Measurements from ENCODE around the gene PPP2R2C. TPM values are rescaled to one million over a fixed set of nuclear protein-coding genes. Genes with fewer than 3 reads are reported as not detected.

Gene PPP2R2C
- total RNA-seq, 1 experiment from 2014 or later = 26.7 TPM

GRCh38 chr4:6502147-6502546 is 29.7 kb upstream of the PPP2R2C start:
- no peaks in the 10 kb centered on the region for H3K36me3 ChIP-seq (ENCODE audit: control insufficient read depth, insufficient read depth, low read length)

GRCh38 chr4:6501171-6501570 is 28.8 kb upstream of the PPP2R2C start:
- in situ Hi-C loops (cut with HindIII; ENCODE audit: low pct_unique_long_range_greater_than_20kb, low sequenced_read_pairs) = no loop called here
- ChIA-PET CTCF (no interaction called here), POLR2A (no interaction called here)
- Histone ChIP-seq H3K9me3 (ENCODE audit: control insufficient read depth, insufficient read depth, low read depth, low read length) (peaks cover 16% of the 10 kb centered on the region; the same call in 1 of the 2 replicates), H3K27ac (ENCODE audit: low read length) (no peak overlapping the region), H3K36me3 (ENCODE audit: control insufficient read depth, insufficient read depth, low read length) (no peaks in the 10 kb centered on the region), H3K27me3 (ENCODE audit: control insufficient read depth, insufficient read depth, low read length) (no peaks in the 10 kb centered on the region), H3K4me1 (ENCODE audit: control insufficient read depth, insufficient read depth, low read length) (no peaks in the 10 kb centered on the region), H3K4me3 (ENCODE audit: low read depth in 2 of 2, low read length in 2 of 2) (no peak overlapping the region)
- no peak for TF ChIP-seq CTCF (IDR thresholded peaks at IDR 0.05)
- no peak for TF ChIP-seq POLR2AphosphoS5 (IDR thresholded peaks at IDR 0.05; ENCODE audit: low read depth, low read length)
- TF ChIP-seq REST (IDR thresholded peaks at IDR 0.05; ENCODE audit: insufficient read depth in 1 of 2, low read depth in 2 of 2, low read length in 1 of 2) = no peak
- TF ChIP-seq SIN3A (IDR thresholded peaks at IDR 0.05; ENCODE audit: borderline replicate concordance, insufficient read depth, low read depth, low read length) = no peak
- no peak for TF ChIP-seq TCF7L2 (IDR thresholded peaks at IDR 0.05; ENCODE audit: low read depth, low read length)
- intact Hi-C loops (cut with micrococcal nuclease; ENCODE audit: unreplicated experiment) = no loop called here
- no TSS peak for BruUV-seq (replicated peaks)
- ATAC-seq (no peak), DNase-seq (ENCODE audit: low read depth, low spot score) (no peak)

More at GRCh38 chr4:6502147-6502546, 29.7 kb upstream of the PPP2R2C start:
- TF ChIP-seq REST (IDR thresholded peaks at IDR 0.05; ENCODE audit: insufficient read depth in 1 of 2, low read depth in 2 of 2, low read length in 1 of 2) = no peak
- no peak for TF ChIP-seq SIN3A (IDR thresholded peaks at IDR 0.05; ENCODE audit: borderline replicate concordance, insufficient read depth, low read depth, low read length)
- TF ChIP-seq TCF7L2 (IDR thresholded peaks at IDR 0.05; ENCODE audit: low read depth, low read length) = no peak
- no peak for TF ChIP-seq POLR2AphosphoS5 (IDR thresholded peaks at IDR 0.05; ENCODE audit: low read depth, low read length)
- no peak for TF ChIP-seq CTCF (IDR thresholded peaks at IDR 0.05)
- no peak for DNase-seq (ENCODE audit: low read depth, low spot score)
- H3K27ac ChIP-seq (ENCODE audit: low read length) = no peak overlapping the region
- peaks cover 16% of the 10 kb centered on the region; the same call in 1 of the 2 replicates for H3K9me3 ChIP-seq (ENCODE audit: control insufficient read depth, insufficient read depth, low read depth, low read length)
- intact Hi-C loops (cut with micrococcal nuclease; ENCODE audit: unreplicated experiment) (no loop called here), in situ Hi-C loops (cut with HindIII; ENCODE audit: low pct_unique_long_range_greater_than_20kb, low sequenced_read_pairs) (no loop called here)
- no peaks in the 10 kb centered on the region for H3K27me3 ChIP-seq (ENCODE audit: control insufficient read depth, insufficient read depth, low read length)
- no peaks in the 10 kb centered on the region for H3K4me1 ChIP-seq (ENCODE audit: control insufficient read depth, insufficient read depth, low read length)
- ChIA-PET POLR2A (no interaction called here), CTCF (no interaction called here)
- BruUV-seq (replicated peaks) = no TSS peak
- ATAC-seq = no peak
- H3K4me3 ChIP-seq (ENCODE audit: low read depth in 2 of 2, low read length in 2 of 2) = no peak overlapping the region
